8988T (cell line): ENCODE data around the gene ZNF775.

Experiments
- DNase-seq: peaks from one replicate; pipeline ENCODE4 v3.0.0; 2011

Gene ZNF775

DNA sequence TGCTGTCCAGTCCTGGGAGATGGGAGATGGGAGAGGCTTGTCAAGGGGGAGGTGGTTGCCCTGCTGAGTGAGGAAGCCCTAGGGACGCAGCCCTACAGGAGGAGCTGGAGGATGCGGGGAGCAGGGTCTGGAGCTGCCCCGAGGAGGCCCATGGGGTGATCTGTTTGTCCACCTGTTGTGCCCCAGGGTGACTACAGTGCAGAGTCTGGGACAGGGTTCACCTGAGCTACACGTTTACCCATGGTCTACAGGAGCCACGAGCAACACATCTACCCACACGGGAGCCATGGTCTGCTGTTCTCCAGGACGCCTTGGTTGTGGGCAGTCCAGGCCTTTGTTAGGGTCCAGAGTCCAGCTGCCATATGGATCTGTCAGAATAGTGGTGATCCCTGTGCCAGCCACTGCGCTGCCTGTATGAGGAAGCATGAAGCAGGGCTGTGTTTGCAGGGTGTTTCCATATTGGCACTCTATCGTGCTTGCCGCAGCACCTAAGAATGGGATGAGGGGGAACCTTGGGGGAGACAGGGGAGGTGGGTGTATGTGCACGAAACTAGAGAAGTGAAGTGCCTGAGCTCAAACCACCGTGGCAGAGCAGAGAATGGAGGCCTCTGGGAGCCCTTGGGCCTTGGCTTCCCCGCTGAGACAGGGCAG lies 23.7 kb downstream of the ZNF775 start:
- no peak for DNase-seq

DNA sequence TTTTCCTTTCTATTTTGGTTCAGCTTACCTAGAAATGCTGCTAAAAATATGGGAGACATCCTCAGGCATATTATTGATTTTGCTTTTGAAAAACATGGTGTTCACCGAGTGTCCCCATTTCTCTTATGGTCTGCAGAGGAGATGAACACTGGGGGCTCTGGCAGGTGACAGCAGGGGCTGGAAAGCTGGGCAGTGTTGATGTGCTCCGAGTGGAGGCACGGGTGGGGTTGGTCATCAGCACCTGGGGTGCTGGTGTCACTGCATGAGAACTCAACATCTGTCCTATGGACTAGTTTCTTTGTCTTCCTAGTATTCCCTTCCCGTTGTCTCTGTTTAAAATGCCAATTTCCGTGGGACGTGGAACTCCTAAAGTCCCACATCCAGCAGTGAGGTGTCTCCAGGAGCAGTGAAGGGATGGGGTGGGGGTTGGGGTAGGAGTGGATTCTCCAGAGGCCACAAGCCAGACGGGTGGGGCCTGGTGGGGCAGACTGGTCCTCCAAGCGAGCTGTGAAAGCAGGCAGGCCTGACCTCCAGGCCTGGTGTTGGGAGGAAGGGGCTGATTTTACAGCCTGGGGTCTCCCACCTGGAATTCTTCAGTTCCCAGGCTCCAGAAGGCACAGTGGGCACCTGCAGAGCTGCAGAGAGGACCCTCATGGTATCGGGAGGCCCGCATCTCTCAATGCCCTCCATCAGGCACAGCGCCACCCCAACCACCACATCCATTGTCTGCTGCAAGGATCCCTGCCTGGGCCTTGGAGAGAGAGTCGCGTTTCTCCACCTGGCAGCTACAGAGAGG lies 24.4 kb downstream of the ZNF775 start:
- no peak for DNase-seq

DNA sequence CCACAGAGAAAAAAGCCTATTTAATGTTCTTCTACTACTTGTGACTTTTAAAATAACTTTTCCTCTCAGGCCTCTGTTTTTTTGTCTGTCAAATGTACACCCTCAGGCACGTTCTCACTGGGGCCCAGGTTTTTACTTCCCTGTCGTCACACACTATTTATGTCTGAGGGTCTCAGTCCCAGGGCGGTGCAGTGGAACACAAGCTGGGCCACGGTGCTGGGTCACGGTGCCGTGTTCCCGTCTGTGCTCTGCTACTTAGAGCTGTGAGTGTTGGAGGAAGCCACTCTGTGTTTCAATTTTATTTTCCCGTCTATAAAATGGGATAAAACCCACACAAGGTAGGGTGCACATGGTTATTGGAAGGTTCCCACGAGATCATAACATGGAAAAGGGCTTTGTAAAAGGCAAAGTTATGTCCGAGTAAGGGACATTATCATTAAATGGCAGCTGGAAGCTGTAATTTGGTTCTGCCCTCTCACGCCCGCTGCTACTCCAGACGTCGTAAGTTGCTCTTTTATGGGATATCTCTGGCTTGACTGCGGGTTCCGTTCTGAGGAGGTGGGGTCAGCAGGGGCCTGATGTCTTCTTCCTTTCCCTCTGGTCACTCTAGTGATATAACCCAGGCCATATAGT lies 25.2 kb downstream of the ZNF775 start:
- no peak for DNase-seq

DNA sequence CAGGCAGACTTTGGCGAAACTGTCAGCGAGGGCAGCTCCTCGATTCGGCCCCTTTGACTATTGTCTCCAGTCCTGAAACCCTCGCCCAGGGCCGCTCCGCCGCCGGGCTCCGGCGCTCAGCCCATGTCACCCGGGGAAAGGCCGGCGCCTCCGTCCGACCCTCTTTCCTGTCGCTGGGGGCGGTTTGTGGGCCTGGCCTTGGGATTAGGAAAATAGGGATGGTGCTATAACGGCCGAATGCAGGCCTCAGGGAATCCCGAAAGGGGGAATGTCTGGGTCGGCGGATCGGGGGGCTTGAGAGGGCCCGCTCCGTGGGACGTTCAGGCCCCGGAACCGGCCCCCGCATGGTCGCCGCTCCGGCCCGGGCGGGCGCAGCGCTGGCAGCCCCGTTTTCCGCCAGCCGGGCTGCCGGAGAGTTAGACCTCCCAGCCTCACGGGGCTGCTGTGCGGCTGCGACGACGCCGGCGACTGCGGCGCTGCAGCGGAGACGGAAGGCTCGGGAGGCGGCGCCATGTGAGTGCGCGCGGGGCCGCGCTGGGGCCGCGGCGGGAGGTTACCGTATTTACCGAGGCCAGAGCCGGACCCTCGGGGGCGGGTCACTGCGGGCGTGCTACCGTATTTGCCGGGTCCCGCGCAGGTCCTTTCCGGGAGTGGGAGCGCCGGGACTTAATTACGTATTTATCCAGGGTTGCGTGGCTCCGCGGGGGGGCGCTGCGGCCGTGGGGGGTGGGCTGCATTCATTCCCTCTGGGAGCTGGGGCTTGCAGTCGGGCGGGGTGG lies 25.9 kb downstream of the ZNF775 start:
- peak; percentile 95 for DNase-seq

DNA sequence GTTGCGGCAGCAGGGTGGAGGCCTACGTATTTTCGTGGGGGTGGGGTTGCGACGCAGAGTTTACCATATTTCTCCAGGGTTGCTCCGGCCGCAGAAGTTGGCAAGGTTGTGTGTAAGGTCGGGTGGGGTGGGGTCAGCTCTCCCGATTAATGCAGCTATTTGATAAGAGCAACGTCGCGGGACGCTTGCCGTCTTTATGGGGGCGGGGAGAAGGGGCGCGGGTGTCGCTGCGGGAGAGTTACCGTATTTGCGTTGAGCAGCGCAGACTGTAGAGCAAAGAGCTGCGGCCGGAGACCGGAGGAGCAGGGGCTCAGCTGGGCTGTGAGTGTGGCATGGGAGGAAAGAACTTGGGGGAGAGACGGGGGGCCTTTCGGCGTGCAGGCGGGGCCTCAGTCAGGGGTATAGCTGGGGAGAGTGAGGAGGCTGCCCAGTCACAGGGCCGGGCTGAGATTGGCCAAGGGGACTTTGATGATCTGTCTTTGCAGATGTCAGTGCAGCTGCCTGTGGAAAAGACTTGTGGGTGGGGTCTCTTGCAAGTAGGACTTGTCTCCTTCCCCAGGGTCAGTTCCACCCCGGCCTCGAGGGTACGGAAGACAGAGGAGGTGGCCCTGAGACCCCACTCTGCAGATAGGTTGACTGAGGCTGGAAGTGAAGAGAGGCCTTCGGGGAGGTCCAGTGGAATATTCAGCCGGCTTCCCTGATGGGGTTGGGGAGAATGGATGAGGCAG lies 26.6 kb downstream of the ZNF775 start:
- peak; percentile 62 for DNase-seq

DNA sequence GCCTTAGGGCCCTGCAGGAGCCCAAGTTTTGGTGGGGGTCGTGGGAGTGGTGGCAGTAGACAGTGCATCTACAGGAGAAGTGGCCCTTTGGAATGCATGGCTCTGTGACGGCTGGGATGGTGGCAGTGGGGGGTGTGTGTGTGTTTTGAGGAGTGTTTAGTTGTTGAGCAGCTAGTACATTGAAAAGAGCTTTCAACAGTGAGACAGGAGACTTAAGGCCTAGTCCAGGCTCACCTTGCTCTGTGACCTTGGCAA lies 27.1 kb downstream of the ZNF775 start:
- no peak for DNase-seq

DNA sequence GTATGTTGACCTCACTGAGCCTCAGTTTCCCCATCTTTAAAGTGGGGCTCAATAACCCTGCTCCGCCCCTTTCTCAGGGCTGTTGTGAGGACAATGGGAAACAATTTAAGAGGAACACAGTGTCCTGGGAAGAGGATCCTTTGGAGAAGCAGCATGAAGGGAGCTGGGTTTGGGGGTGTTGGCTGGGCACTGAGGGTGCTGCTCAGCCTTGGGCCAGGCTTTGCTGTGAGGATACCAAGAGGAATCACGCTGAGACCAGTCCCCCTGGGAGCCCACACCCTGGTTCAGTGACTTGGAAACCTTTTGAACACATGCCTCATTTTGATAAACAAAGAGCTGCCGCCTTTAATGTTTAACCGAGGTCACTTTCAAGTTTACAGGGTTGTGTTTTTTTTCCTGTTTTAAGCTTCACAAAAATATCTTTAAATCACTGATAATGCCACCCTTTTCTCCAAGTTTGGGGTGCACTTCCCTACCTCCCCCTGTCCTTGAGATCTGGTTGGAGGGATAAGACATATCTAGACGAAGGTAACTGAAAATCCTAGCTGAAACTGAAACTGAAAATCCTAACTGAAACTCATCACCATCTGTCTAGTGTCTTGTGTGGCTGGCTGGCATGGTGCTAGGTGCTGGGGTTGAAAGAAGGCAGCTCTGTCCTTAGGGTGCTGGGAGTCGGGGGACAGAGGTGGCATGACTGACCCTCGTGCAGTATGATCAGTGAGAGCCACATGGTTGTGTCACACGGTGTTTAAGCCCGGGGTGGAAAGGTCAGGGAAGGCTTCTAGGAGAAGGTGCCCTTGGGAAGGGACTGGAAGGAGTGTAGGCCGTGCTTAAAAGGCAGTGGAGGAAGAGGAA lies 27.7 kb downstream of the ZNF775 start:
- no peak for DNase-seq

DNA sequence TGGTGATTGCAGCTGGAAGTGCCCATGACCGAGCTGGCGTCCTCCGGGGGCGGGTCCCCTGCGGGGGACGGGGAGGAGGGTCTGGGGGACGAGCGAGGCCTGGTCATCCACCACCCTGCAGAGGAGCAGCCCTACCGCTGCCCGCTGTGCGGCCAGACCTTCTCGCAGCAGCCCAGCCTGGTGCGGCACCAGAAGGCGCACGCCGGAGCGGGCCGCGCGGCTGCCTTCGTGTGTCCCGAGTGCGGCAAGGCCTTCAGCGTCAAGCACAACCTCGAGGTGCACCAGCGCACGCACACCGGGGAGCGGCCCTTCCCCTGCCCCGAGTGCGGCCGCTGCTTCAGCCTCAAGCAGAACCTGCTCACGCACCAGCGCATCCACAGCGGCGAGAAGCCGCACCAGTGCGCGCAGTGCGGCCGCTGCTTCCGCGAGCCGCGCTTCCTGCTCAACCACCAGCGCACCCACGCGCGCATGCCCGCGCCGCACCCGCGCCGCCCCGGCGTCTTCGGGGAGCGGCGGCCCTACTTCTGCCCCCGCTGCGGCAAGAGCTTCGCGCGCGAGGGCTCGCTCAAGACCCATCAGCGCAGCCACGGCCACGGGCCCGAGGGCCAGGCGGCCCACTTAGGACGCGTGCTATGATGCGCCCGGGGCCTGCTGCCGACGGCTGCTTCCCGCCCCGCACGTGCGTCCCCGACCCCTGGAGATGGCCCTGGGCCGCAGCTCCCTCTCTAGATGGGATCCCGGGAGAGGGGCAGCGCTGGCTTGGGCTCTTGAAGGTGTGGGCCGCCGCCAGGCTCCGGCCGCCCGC lies 28.7 kb downstream of the ZNF775 start:
- DNase-seq, result no peak

DNA sequence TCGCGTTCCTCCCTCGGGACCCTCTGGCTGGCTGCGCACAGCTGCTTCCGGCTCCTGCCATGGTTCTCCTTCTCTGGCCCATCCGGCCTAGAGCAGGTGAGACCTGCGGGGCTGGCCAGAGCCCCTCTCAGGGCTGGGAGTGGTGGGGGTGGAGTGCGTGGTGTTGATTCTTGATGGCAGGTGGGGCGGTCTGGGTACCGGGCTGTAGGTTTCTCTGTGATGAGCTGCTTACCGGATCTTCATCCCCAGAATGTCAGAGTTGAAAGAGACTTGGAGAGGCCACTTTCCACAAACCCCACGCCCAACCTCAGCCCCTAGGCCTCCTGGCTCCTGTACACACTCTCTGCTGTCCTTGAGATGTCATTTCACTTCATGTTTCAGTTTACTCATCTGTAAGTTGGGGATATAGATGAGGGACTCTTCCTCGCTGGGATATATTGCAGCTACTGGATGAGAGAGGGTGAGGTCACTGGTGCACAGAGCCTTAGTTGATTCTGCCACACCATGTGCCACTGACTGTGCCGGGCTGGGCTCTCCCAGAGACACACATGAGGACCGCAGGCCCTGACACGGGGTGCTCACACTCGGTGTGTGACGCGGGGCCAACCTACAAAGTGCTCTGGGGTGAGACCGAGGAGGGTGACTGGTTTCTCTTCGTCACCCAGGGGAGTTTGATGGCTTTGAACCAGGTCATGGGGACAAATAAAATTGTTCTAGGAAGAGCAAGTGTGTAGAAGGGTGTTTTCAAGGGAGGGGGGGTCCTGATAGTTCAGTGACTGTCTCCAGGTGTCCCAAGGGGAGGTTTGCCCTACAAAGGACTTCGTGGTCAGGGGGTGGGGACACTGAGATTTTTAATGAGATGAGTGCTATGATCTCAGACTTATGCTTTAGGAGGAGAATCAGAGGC lies 29.5 kb downstream of the ZNF775 start:
- DNase-seq, result no peak

DNA sequence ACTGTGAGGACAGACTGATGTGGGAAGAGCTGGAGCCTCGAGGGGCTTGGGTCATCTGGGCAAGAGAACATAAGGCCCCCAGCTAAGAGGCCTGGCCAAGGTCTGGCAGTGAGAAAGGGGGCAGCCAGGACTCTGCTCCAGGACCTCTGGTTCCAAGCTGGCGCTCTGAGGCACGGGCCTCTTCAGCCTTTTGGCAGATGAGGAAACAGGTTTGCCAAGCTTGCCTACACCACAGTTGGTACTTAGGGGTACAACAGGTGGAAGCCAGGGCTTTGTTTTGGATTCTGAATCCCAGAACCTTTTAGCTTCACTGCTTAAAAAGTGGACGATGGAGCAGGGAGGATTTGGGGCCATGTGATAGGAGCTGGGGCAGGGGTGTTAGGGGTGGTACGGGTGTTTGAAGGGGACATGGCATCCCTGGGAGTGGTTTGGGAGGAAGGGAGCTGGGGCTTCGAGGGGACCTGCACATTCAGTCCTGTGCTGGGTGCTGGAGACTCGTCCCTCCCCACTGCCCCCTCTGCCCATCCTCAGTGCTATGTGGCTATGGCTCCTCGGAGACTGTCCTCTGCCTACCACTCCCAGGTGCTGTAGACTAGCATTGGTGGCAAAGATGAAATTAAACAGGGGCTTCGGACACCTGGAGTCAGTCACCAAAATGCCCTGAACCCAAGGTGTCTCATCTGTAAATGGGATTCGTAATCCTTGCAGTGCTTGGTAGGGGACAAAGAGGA lies 30.3 kb downstream of the ZNF775 start:
- DNase-seq, result no peak

DNA sequence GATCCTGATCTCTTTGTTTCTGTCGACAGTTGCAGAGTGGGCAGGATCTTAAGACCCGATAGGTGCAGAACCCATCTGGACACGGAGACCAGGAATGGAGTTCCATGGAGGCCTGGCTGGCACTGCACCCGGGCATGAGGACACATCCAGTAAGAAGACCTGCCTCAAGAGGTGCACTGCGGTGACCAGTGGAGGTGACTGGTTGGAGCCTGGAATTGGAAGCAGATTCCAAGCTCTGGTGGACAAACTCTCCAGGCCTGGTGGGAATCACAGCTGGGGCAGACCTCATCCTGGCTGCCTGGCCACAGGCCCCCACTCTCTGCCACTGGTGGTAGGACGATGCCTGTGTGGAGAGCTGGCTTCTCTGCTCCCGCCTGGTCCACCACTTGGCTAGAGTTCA lies 31.0 kb downstream of the ZNF775 start:
- no peak for DNase-seq

DNA sequence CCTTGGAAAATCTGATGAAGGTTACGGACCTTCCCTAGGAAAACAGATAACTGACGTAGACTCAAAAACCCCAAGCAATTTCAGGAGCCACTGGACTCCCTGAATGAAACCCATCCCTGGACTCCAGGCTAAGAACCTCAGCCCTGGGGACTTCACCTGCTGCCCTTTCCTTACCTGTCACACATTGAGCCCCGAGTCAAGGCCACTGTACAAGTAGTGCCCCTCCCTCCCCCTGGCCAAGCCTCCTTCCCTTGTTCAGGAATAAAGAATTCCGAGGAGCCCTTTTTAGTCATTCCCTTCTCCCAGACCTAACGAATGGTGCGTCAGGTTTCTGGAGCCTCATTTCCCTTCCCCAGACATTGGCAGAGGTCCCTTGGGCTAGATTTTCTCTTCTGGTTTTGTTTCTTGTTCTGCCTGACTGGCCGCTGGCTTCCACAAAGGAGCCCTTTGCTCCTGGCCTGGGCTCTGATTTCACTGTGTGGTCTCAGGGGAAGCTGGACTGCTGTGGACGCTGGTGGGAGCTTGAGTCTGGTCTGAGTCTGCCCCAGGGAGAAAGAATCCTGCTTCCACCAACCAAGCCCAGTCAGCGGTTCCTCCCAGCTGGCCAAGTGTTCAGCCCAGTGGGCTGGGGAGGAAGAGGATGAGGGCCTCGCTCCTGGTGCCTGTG lies 31.7 kb downstream of the ZNF775 start:
- no peak for DNase-seq

DNA sequence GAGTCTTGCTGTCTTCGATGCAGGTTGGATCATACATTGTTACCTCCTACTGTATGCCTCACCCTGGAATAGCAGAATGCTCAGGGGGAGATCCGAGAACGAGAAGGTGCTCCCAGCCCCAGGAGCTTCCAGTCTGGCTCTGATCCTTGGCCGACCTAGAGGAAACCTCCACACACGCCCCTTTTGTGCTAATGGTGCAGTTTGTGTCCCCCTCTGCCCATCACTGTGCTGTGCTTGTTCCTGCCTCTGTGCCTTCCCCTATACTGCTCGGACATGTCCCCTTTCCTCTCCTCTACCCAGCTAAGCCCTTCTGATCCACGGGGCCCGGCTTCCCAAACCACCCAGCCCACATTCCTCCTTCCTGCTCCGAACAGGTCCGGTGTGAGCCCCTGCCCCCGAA lies 32.5 kb downstream of the ZNF775 start:
- DNase-seq, result no peak

DNA sequence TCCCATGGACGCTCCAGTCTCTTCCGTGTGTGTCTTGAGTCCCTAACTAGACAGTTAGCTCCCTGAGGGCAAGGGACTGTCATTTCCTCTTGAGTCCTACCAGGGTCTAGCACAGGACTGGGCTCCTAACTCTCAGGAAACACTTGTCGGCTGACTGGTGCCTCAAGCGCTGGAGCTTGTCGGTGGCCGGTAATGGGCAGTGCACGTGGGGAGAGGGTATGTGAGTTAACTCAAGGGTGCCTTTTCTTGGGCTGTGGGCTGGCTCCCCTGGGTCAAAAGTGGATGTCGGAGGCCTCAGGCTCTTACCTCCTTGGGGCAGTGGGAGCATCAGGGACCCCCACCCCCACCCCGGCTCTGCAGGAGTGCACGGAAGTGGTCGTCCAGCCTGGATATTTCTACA lies 32.9 kb downstream of the ZNF775 start:
- DNase-seq, result no peak

DNA sequence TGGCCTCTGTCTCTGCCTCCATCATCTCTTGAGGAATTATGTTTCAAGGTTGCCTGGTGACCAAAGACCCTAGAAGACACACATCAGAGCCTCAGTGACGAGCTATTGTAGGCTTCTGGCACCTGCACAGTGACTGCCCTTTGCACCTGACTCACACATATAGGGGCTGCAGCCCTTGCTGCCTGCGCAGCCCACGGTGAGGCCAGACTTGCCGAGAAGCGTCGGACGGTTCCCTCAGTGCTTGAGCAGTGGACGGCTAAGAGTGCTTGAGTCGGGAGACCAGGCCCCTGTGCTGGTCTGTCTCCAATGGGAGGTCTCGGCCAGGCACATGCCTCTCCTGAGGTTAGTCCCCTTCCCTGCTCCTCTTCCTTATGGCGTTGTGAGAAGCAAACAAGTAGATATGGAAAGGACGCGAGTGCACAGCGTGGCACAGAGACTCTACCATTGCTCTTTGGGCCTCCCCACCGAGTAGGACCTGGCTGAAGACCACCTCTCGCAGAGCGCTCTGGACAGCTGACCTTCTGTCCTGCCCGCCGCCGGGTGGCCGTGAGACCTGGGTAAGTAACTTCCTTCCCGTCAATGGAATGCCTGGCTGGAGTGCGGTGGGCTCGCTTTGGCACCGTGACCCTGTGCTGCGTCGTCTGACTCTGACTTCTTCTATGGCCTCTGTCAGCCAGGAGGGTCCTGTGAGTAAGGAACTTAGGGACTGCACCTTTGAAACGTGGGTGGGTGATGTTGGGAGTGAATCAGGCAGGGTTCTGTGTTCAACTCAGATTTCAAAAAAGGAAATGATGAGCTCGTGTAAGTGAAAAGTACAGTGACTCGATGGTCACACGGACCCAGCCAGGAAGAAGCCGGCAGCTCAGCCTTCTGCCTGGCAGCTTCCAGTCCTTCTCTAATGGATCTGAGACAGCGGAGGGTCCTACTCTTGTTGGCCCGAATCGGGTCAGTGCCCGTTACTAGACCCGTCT lies 33.7 kb downstream of the ZNF775 start:
- no peak for DNase-seq

DNA sequence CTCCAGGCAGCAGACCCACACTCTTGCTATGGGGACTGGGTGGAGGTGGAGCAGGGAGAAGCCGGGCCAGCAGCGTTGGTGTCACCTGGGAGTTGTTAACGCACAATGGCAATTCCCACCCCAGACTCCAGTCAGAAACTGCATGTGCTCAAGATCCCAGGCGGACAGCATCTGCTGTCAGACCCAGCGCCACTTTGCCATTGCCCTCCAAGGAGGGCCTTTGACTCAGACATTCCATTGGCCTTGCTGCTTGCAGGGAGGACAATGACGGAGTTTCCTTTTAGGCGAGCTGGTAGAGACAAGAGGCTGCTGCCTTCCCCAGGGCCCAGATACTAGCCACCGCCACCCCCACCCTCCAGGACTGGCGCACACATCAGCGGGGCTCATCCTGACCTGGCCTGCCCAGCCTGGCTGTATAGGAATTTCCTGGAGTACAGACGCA lies 34.5 kb downstream of the ZNF775 start:
- DNase-seq, result no peak
